ENCODE data around the gene GPRC5C. TPM values are rescaled to one million over a fixed set of nuclear protein-coding genes. Genes with fewer than 3 reads are reported as not detected.

GPRC5C gene
- total and polyA plus RNA-seq, 9 of the 15 experiments (the other 6 are each of a cell fraction or from before 2014, with no cell fraction given) = 0.28 to 9.0 (median 4.1) TPM

DNA sequence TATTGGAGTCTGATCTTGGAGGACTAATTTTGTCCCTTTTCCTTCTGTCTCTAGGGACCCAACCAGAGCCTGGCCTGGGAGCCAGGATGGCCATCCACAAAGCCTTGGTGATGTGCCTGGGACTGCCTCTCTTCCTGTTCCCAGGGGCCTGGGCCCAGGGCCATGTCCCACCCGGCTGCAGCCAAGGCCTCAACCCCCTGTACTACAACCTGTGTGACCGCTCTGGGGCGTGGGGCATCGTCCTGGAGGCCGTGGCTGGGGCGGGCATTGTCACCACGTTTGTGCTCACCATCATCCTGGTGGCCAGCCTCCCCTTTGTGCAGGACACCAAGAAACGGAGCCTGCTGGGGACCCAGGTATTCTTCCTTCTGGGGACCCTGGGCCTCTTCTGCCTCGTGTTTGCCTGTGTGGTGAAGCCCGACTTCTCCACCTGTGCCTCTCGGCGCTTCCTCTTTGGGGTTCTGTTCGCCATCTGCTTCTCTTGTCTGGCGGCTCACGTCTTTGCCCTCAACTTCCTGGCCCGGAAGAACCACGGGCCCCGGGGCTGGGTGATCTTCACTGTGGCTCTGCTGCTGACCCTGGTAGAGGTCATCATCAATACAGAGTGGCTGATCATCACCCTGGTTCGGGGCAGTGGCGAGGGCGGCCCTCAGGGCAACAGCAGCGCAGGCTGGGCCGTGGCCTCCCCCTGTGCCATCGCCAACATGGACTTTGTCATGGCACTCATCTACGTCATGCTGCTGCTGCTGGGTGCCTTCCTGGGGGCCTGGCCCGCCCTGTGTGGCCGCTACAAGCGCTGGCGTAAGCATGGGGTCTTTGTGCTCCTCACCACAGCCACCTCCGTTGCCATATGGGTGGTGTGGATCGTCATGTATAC, 8.0 kb downstream of the GPRC5C start:
- in situ Hi-C loops (cut with MboI) = no loop called here
- Histone ChIP-seq H3K4me2 (ENCODE audit: insufficient read depth, low read length) (no peak overlapping the region), H2AFZ (ENCODE audit: low read depth, low read length) (no peak overlapping the region), H3K9me1 (ENCODE audit: control insufficient read depth, insufficient read depth, low read length) (no peaks in the 10 kb centered on the region), H3K9me3 (replicated peaks; ENCODE audit: control insufficient read depth, insufficient read depth, low read depth, low read length) (peaks cover 2% of the 10 kb centered on the region; the same call in 1 of the 2 replicates), H4K20me1 (replicated peaks; ENCODE audit: control insufficient read depth, insufficient read depth, low read length) (no peaks in the 10 kb centered on the region), H3K27ac (ENCODE audit: extremely low read depth, low read depth, low read length) (no peak overlapping the region), H3K4me3 (no peak overlapping the region), H3K79me2 (ENCODE audit: control insufficient read depth, insufficient read depth, low read length) (no peaks in the 10 kb centered on the region), H3K27me3 (ENCODE audit: control insufficient read depth in 2 of 2, insufficient read depth in 2 of 2, low read length in 2 of 2) (peaks cover 0 to 16% of the 10 kb centered on the region in 2 experiments; a peak in 1 of 5 replicates), H3K4me1 (replicated peaks in 1 of 2; ENCODE audit: control insufficient read depth in 2 of 2, insufficient read depth in 2 of 2, low read length in 2 of 2) (peaks cover 7 to 22% of the 10 kb centered on the region in 2 experiments; a peak in 3 of 5 replicates), H3K9ac (ENCODE audit: insufficient read depth in 1 of 2, low read depth in 2 of 2, low read length in 2 of 2) (no peak overlapping the region), H3K36me3 (ENCODE audit: control insufficient read depth, insufficient read depth, low read length) (no peaks in the 10 kb centered on the region)
- ChIA-PET CTCF (ENCODE audit: low intra/inter-chr PET ratio) (no interaction called here), POLR2A (interaction anchor here (0.7 kb wide), 1 partner anchor 84 kb away, joined by 3 read pairs; no protein-coding TSS in a partner anchor)
- WGBS (ENCODE audit: insufficient coverage, low coverage, missing lambda C conversion rate) = 19% methylated on average over 31 of the region's 31 CpGs
- ATAC-seq (no peak), FAIRE-seq (no peak), DNase-seq (ENCODE audit: extremely low read depth in 1 of 4, low spot score in 3 of 4) (no peak)
- BruUV-seq (replicated peaks) = no TSS peak
- intact Hi-C loops (cut with micrococcal nuclease) = no loop called here
- TF ChIP-seq LCOR (CRISPR knock-in tag; IDR thresholded peaks at IDR 0.05) (no peak), DIDO1 (tag; IDR thresholded peaks at IDR 0.05; ENCODE audit: low read depth) (no peak), TBP (optimal IDR thresholded peaks at IDR 0.05; ENCODE audit: low read depth, low read length) (no peak), MIER1 (IDR thresholded peaks at IDR 0.05; ENCODE audit: low read depth) (no peak), POLR2A (conservative IDR thresholded peaks at IDR 0.05) (no peak), REST (IDR thresholded peaks at IDR 0.05; ENCODE audit: borderline replicate concordance) (no peak), REST (CRISPR knock-in tag; IDR thresholded peaks at IDR 0.05; ENCODE audit: low read depth) (no peak), ZSCAN32 (CRISPR knock-in tag; IDR thresholded peaks at IDR 0.05) (no peak), RHOXF2B (CRISPR knock-in tag; conservative IDR thresholded peaks at IDR 0.05) (no peak), CSDE1 (IDR thresholded peaks at IDR 0.05) (no peak), ZFP36 (IDR thresholded peaks at IDR 0.05; ENCODE audit: low read depth, low read length, partially characterized antibody) (no peak)
